ENCODE measurements around the gene CACNA2D3.

CACNA2D3 gene

GRCh38 chr3:54547051-54547450, 424.7 kb downstream of the CACNA2D3 start:
- no peak for DNase-seq

DNA sequence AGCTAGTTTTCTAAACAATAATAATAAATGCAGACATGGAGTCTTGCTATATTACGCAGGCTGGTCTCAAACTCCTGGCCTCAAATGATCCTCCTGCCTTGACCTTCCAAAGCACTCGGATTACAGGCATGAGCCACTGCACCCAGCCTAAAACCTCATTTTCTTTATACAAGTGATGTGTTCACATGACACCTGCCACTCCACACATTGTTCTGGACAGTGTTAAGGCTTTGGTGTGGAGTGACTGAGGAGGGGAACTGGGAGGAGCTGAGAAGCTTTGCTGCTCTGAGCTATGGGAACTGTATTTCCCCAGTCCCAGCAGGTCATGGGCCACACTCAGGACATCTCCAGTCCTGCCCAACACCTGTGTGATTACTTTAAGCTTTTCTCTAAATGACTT, 425.5 kb downstream of the CACNA2D3 start:
- DNase-seq, result no peak

DNA sequence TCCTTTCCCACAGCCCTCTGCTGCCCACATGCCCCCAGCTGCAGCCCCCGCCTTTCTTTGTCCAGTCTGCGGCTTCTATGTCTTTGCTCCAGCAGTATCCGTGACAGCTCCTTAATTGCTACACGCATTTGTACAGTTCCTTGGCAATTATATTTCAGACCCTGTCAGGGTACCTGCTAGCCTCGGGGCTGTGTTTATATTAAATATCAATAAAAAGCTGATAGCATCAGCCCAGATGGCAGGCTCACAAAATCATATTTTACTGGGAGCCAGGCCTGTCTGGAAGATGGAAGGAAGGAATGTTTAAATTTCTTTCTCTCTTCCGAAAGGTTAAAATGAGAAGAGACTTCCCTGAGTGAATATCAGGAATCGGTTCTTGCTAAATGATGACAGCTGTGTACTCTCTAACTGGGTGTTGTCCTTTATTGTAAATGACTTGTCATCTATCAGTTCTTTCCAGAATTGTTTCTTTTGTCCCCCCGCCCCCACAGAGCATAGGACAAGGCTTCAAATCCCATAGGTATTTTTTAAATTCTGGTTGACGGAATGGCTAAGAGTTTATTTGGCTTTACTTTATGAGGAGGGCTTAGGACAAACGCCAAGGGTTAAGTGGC, 427.4 kb downstream of the CACNA2D3 start:
- no peak for DNase-seq

- peak; percentile 0 for DNase-seq
Observed at GRCh38 chr3:54550221-54550977, 428.0 kb downstream of the CACNA2D3 start.

DNA sequence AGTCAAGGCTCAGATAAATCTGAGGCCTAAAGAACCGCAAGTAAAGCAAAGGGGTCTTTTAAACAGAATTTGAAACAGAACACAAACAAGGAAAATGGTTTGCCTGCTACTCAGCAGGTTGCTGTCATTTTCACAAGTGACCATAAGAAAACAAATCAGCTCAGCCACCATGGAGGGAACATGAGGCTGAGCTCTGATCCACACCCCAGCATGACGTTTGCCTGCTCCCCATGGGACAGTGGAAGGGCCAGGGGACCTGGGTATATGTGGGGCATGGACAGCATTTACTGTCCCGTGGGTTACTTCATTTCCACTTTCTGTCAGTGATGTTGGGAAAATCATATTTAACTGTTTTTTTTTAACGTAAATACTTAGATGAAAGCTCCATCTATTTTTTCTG, 434.3 kb downstream of the CACNA2D3 start:
- DNase-seq, result no peak

GRCh38 chr3:54557538-54558428, 435.4 kb downstream of the CACNA2D3 start:
- DNase-seq, result no peak

DNA sequence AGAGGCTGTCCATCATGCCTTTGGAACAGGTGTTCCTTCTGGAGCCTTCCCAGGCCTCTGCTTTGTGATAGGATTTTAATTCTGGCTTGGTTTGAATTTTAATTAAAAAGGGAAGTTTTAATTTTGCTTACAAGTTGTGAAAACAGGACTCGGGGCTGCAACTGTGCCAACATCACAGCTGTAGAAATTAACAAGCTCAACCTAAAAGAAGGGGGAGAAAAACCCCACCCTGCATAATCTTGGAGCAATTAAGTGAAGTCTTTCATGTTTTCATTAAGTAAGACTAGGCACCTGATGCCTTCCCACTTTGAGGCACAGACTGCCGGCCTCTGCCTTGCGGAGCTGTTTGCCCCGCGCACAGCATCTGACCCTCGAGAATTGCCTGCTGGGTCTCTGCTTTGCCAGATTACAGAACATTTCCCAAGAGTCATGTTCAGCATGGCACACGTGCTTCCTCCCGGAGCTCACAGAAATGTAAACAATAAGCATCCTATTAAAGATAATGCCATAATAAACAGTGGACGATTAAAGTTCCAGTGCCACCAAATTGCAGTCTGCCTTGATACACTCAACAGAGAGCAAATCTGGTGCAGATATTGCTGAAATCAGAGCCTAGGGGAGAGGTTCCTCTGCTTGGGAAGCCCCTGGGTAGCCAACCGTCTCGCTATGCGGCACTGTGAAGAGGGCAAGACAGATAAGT, 441.3 kb downstream of the CACNA2D3 start:
- DNase-seq, result no peak

GRCh38 chr3:54564374-54564925, 442.1 kb downstream of the CACNA2D3 start:
- no peak for DNase-seq

- no peak for DNase-seq
Observed at GRCh38 chr3:54565956-54566355, 443.6 kb downstream of the CACNA2D3 start.

GRCh38 chr3:54567949-54568348, 445.6 kb downstream of the CACNA2D3 start:
- no peak for DNase-seq

- no peak for DNase-seq
Observed at GRCh38 chr3:54570008-54570407, 447.7 kb downstream of the CACNA2D3 start.

DNA sequence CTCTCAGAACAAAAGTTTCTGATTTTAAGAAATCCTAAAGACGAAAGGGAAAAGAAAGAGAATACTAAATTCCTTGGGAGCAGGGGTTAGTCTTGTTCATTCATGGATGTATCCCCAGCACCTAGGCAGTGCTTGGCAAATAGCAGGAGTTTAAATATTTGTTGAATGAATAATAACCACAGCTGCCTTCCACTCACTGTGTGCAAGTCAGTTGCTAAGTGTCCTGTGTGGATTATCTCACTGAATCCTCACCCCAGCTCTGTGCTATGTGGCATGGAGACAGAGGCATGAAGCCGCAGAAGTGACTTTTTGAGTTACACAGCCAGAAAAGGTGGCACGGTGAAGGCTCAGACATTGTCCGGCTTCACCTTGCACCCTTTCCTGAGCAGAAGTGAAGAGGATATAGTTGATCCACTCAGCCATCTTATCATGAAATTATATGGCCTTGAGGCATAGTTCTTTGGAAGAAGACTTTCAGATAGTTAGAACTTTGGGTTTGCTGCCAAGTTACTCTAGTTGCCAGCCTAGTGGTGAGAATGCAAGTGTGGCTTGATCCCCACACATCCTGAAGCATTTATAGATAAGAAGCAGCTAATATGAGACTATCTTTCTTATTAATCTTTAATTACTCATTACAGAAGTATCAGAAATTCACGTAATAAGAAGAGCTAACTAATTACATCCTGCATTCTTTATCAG, 450.0 kb downstream of the CACNA2D3 start:
- DNase-seq, result no peak

DNA sequence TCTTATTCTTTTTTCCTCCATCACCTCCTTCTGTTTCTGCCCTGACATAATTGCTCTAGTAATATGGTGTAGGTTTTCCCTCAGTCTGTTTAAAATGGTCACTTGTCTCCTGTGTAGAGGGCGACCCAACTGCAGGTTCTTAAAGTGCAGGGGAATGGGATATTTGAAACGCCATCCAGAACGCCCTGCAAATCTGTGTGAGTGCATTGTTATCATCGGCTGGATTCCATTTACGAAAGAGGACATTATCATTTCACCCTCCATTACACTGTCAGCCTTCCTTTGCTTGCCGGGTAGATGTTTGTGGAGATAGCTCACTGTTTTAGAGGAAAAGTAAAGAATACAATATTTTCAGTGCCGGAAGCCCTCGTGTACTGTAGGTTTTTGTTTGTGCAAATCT, 451.5 kb downstream of the CACNA2D3 start:
- no peak for DNase-seq

- DNase-seq, result no peak
Observed at GRCh38 chr3:54574906-54575617, 452.7 kb downstream of the CACNA2D3 start.

DNA sequence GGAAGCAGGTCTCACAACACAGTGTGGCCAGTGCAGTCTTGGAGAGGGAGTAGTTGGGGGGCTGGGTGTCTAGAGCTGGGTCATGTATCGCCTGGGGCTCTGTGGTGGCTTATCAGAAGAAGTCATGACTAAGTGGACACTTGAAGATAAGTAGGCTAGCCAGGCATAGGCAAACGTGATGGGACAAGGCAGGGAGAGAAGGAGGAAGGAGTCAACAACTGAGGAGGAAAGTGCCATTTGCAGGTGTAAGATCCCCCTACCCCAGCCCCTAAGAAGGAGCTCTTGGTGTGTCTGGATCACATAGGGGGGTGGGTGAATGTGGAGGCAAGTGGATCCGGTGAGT, 453.2 kb downstream of the CACNA2D3 start:
- no peak for DNase-seq

DNA sequence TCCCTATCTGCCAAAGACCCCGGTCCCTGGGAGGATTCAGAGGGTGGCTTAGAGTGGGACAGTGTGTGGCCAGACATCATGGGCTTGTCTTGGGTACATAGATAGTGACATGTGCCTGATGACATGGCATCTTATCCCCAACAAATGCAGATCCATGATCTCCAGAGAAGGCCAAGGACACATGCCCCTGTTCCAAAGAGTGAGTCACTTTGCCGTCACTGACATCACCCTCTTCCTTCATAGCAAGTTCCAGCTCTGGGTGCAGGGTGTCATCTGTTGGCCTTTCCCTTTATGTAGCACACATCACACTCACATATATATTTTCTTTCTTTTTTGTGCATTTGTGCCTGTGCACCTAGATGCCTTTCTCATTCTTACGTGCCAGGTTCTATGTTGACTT, 455.0 kb downstream of the CACNA2D3 start:
- DNase-seq, result no peak

DNA sequence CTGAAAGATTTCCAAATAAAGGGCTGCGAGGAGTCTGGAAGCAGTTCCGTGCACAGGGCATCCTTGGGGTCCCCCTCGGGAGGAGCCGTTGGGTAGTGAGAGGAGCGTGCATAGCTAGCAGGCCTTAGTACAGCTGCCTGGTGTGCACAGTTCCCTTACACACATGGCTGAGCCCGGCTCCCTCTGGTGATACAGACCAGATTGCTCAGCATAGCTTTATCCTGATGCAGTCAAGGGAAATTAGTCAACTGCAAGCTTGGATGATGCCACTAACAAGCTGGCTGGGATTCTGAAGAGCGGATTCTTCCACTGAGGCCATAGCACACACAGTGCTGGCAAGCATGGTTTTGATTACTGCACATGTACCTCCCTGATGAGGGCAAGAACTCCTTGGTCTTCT, 456.1 kb downstream of the CACNA2D3 start:
- DNase-seq, result peak; percentile 20

DNA sequence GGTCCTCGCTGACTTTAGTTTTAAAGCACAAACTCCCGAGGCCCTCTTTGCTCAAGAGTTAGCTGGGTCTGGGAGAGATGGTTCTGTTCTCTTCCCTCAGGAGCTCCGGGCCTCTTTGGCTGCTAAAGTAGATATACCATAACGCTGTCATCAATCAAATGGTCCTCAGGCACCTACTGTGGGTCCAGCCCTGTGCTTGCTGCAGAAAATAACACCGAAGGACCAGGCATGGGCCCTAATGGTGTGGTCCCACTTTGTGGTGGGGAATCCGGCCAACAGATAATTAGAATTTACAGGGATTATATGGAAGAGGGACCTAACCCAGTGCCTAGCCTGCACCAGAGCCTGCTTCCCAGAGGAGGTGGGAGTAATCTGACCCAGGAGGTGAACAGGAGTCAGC, 458.1 kb downstream of the CACNA2D3 start:
- no peak for DNase-seq

GRCh38 chr3:54582424-54582823, 460.1 kb downstream of the CACNA2D3 start:
- DNase-seq, result no peak

GRCh38 chr3:54591157-54591556, 468.8 kb downstream of the CACNA2D3 start:
- DNase-seq, result no peak

- no peak for DNase-seq
Observed at GRCh38 chr3:54593653-54594052, 471.3 kb downstream of the CACNA2D3 start.

- DNase-seq, result no peak
Observed at GRCh38 chr3:54596087-54596486, 473.7 kb downstream of the CACNA2D3 start.
